Measurements from ENCODE around the gene ZRSR2.

ZRSR2 gene

DNA sequence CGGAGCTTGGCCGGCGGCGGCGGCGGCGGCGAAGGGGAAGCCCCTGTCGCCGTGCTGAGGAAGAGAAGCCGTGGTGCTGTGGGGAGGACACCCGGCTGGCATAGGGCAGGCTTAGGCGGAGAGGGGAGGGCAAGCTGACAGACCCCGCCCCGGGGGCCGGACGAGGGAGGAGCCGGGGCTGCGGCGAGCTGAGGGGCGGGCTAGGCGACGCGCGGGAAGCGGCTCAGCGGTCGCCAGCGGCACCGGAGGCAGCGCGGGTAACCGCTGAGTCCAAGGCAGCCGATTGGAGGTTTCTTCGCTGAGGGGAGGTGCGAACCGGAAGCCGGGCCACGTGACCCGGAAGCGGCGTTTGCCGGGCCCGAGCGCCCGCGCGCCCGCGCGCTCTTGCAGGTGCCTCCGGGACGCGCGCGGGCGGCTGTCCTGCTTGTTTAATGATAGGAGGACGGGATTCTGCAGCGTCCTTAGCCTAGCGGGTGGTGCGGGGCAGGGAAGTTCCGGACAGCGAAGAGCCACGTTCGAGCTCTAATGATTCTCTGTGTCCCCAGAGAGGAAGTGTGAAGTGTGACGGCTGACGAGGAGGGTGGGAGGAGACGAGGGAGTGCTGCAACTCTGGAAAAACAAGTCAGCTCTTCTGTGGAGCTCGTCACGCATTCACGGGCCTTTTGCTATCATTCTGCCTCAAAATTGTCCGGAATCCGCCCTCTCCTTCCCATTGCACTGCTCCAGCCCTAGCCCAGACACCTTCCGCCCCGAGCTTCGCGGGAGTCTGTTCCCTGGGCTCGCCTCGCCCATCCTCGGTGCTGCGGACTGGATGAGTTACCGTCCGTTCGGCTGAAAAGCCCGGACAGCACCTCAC lies 64.7 kb downstream of the ZRSR2 start, which contains the start of gene AP1S2:
Gene AP1S2 (minus strand): TSS at position 102 of the 856 bp plus-strand sequence. CDS start 2,289 bp downstream, outside the sequence.
- DNase-seq, result peak; percentile 85

DNA sequence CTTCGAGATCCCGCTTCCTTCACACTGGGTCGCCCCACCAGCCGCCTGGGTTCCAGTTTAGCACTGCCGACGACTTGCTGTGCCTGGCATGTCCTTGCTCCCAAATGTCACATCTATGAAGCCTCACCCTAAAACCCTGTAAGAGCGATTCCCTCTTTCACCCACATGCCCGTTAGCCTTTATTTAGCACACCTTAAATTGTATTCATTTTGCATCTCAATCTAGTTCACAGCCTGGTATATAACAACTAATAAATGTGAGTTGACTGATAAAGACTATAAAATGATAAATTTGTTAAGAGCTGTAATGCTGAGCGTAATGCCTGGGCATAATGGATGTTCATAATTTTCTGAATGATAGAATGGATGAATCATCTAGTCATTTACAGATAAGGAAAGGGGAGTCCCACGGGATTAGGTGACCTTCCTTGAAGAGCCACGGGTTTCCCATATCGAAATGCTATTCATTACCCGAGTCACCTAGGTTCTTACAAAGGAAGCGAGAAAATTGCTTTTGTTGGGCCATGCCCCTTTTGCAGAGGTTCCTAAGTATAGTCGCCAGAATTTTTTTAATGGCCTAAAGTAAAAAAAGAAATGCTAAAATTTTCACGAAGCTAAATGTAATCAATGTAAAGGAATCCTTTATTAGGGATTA lies 65.4 kb downstream of the ZRSR2 start:
- DNase-seq, result no peak

DNA sequence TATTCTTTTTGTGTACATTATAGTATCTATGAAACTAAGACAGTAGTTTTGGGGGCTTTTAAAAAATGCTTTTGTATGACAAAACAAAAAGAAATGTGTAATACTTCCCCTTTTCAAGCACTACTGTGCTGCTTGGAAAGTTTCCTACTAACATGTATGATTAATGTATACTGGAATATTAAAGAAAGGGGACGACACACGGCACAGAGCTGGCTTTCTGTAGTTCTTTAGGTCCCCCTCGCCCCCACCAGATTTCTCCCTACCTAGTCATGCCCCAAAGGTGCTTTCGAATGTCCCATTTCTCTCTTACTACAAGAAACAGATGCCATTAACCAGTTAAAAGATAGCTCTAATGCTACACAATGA lies 65.9 kb downstream of the ZRSR2 start:
- DNase-seq, result no peak

DNA sequence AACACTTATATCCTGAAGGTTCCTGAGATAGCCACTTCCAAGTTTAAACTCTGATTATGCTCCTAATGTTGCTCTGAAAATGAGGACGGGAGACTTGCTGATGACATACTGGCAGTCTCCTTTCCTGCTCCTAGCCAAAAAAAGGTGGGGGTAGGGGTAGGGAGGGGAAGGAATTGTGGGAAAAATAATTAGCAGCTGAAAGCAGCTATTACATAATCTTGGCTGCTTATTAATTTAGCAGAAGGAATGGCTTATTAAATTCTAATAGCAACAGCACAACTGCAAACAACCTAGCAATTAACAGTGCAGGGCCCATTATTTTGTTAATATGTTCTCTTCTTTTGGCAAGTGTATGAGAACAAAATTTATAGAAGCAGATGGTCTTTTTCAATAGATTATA lies 66.4 kb downstream of the ZRSR2 start:
- no peak for DNase-seq

DNA sequence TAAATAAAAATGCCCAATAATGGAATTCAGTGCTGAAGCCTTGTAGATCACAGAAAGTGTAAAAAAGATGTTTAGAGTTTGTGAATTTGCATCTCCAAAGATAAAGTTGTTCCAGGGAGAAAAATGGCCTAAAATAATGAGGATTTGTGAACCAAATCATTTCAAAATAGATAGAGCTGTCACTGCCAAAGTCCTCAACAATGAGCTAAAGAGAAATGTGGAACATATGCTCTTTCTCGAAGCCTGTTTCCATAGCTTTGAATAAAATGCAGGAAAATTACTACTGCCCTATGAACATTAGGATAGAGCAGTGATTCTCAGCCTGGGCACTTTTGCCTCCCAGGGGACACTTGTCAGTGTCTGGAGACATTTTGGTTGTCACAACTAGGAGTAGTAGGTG lies 67.8 kb downstream of the ZRSR2 start:
- no peak for DNase-seq

DNA sequence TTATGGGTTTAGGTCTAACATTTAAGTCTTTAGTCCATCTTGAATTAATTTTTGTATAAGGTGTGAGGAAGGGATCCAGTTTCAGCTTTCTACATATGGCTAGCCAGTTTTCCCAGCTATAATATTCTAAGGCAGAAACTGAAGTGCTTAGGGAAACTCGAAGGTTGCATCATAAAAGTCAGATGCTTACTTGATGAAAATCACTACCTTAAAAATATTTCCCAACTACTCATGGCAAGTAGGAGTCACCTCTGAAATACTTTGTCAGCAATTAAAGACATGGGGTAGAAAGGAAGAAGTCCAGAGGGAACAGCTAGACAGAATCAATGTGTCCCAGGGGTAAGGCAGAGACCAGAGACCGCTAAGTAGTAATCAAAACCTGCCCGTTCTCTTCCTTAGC lies 70.6 kb downstream of the ZRSR2 start:
- DNase-seq, result no peak

DNA sequence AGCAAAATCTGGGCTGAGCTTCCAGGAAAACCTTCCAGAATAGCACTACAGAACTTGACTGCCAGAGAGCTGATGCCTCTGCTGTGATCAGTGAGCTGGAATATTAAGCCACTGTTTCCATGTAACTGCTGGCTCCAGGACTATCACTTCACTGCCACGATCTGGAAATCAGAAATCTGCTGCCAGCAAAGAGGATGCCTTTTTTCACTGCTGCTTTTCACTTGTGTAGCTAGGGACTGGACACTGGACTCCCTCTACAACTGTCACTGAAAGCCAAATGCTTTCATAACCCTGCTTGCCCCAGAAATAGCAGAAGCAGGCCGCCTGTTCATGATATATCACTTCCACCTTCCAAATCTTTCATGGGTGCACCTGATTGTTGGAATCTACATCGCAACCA lies 73.7 kb downstream of the ZRSR2 start:
- DNase-seq, result no peak

DNA sequence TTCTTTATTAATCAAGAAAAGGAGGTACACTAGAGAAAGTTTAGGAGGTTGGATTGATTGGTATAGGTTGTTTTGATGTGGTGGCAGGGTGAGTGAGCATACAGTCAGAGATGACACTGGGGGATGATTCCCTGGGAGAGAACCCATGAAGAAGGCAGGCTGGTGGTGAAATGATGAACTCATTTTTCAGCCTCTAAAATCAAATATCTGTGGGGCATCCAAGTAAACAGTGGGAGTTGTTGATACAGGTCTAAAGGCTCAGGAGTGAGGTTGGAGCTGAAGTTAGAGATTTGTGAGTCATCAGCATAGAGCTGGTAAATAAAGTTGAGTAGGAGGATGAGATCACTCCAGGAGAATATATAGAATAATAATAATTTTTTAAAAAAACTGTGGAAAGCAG lies 74.3 kb downstream of the ZRSR2 start:
- no peak for DNase-seq

DNA sequence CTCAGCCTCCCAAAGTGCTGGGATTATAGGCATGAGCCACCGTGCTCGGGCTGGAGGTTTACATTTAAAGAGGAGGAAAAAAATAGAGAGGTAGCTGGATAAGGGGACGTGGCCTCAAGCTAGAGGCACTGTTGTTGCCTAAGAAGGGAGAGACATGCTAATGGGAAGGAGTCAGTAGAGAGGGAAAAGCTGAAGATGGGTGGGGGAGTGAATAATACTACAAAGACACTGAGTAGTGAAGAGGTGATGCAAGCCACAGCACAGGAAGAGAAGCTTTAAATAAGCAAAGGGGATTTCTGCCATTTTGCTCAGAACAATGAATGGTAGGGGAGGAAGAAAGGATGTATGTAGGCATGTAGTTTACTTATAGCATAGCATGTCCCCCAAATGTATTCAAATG lies 75.9 kb downstream of the ZRSR2 start:
- DNase-seq, result no peak

DNA sequence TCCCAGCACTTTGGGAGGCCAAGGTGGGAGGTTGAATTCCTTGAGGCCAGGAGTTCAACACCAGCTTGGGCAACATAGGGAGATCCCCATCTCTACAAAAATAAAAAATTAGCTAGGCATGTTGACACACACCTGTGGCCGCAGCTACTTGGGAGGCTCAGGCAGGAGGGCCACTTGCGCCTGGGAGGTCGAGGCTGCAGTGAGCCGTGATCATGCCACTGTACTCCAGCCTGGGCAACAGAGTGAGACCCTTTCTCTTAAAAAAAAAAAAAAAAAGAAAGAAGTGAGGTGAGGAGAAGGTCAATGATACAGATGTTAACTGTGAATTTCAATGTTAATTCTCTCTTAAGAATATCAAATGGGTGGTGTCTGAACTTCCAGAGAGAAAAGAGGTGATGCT lies 79.4 kb downstream of the ZRSR2 start:
- no peak for DNase-seq

DNA sequence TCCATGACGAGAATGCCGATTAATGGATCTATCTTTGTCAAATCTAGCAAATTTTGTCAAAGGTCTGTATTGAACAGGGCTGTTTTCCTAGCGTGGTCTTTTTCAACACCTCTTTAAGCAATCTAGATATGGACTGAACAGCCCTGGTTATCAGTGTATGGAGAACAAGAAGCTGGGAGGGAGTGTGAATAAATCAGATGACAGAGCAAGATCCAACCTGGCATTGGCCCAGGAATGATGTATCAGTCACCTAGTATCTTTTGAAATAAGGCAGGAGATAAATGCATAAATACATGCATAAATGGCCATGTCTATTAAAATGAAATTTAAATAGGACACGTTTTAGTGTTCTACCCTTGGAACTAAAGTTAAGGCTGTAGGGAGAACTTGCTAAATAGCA lies 80.0 kb downstream of the ZRSR2 start:
- DNase-seq, result no peak

Data from activated T-cell treated with anti-CD3 and anti-CD28 coated beads for 4 hours (primary cell).